Activated CD4-positive, alpha-beta T cell treated with anti-CD3 and anti-CD28 coated beads, Interleukin-2, amount 50 U/mL, for 24 hours (primary cell): ENCODE data around the gene FASN.

Experiments
- DNase-seq, 2 donors: peaks; one replicate each; pipeline ENCODE4 v3.0.0-alpha.2; 2020; ENCODE audit warnings: low read depth in 1 of 2, low spot score in 1 of 2

Gene FASN

GRCh38 chr17:82077617-82078358, 20.2 kb downstream of the FASN start:
- no peak for DNase-seq

DNA sequence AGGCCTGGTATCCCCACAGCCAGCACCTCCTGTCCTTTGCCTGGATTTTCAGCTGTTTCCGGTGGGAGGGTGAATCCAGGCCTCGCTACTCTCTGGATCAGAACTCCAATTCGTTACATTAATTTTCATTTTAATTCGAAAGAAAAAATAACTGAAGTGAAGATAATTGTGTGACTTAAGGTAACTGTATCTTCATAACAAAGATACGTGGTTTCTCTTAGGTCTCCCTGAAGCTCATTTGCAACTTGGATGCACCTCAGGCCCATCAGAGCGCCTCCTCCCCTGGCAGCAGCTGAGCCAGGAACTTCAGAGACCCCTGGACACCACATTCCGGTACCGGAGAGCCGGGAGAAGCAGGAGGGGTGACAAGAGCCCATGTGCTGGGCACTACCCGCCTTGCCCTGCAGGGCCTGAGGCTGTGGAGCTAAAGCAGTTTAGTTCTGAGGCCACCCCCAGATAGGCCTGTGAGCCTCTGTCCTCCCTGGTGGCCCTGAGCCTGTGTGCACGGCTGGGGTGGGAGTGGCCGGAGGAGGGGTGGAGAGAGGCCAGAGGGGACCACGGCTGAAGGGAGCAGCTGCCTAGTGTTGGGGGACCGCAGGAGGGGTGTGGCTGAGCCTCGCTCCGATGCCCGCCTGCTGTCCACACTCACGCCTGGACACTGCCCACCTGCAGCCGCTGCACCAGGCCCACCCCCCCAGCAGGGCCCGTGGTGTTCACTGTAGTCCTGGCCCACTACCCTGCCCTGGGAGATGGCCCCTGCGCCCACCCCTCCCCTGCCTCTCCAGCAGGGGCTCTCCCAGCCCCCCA, 21.0 kb downstream of the FASN start:
- DNase-seq, result no peak

GRCh38 chr17:82076018-82076784, 21.8 kb downstream of the FASN start:
- no peak for DNase-seq

GRCh38 chr17:82073446-82073845, 24.6 kb downstream of the FASN start:
- no peak for DNase-seq

GRCh38 chr17:82072827-82073226, 25.2 kb downstream of the FASN start:
- DNase-seq, result no peak

DNA sequence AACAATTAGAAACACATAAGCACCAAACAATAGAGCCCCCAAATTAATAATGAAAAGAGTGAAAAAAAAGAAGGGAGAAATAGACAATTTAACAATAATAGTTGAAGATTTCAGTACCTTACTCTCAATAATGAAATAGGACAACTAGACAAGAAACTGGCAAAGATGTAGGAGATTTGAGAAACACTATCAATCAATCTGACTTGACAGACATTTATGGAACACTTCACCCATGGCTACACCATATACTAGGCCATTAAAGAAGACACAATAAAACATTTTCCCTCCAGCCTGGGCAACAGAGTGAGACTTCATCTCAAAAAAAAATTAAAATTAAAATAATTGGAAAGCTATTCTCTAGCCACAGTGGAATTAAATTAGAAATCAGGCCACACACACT, 27.4 kb downstream of the FASN start:
- no peak for DNase-seq

- DNase-seq, result peak; percentile 53 to 70
These were observed 32.3 kb downstream of the FASN start, which contains the start of gene DUS1L for GRCh38 chr17:82065638-82066303. DUS1L (minus strand) TSS chr17:82065804; CDS start chr17:82065059, 745 bp downstream.

GRCh38 chr17:82065193-82065637, 32.8 kb downstream of the FASN start:
- peak in 1 of 2 donors; percentile 32 for DNase-seq

- DNase-seq, result no peak
These were observed 33.4 kb downstream of the FASN start for GRCh38 chr17:82064433-82065192.

GRCh38 chr17:82063424-82064415, 34.3 kb downstream of the FASN start:
- DNase-seq, result no peak

DNA sequence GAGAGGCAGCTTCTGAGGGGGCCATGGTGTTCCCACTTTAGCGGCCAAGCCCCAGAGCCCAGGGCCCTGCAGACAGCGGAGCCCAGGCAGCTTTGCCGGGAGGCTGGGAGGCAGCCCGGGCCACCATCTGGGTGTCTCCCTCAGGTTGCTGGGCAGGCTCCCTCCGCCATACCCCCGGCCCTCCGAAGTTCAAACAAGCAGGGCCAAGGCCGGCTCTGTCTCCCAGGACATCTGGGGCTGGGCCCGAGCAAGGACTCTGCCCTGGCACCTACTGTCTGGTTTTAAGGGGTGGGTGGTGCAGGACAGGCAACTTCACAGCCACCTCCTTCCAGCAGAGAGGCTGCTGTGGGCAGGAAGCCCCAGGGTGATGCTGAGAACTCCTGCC, 35.1 kb downstream of the FASN start:
- no peak for DNase-seq

GRCh38 chr17:82062076-82062983, 35.7 kb downstream of the FASN start:
- DNase-seq, result no peak

- no peak for DNase-seq
These were observed 36.8 kb downstream of the FASN start for GRCh38 chr17:82061047-82061925.

GRCh38 chr17:82060614-82061013, 37.4 kb downstream of the FASN start:
- DNase-seq, result no peak

DNA sequence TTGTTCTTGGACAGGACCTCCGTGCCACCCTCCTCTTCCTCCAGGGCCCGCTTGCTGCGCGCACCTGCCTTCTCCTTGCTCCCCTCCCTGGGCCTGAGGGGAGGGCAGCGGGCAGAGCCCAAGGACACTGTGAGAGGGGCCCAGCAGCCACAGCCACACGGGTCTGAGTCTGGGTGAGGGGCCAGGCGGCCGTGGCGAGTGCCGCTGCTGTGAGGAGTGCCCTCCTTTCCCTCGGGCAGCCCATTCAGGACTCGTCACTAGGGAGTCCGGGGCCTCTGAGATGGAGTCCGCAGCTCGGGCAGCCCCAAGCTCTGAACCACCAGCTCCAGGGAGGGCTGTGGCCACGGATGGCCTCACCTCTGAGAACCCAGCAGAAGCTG, 38.0 kb downstream of the FASN start:
- no peak for DNase-seq

- no peak for DNase-seq
These were observed 38.6 kb downstream of the FASN start for GRCh38 chr17:82059272-82060000.
